Common myeloid progenitor, CD34-positive (primary cell): ENCODE data around the gene ZNF280D.

ENCODE experiments used
- CTCF ChIA-PET: fragments of 350-600 bp; sonication (Branson Sonifier 250); formaldehyde crosslinking; loops from one replicate; lab custom pipeline; 2021; ENCODE audit warnings: antibody characterized with exemption; lab: Charles Lee
- POLR2A ChIA-PET: fragments of 350-600 bp; sonication (Branson Sonifier 250); formaldehyde crosslinking; loops from one replicate; lab custom pipeline; 2021; ENCODE audit warnings: antibody characterized with exemption; lab: Charles Lee
- DNase-seq, 3 donors: peaks; one replicate each; pipeline versions ENCODE4 v3.0.0 to v3.0.0-alpha.2; 2013
- H3K27ac ChIP-seq, 2 experiments: 1 replicate in 1 of 2; 2 replicates in 1 of 2; pipeline ENCODE4 v1.7.0; 2013; ENCODE audit warnings: inconsistent platforms in 2 of 2, low read length in 2 of 2, mild to moderate bottlenecking in 2 of 2, low read depth in 1 of 2, moderate library complexity in 1 of 2; ENCODE audit not compliant: severe bottlenecking in 2 of 2, insufficient read depth in 1 of 2, poor library complexity in 1 of 2
- H3K27me3 ChIP-seq, 5 experiments: replicated peaks in 2 of 5; 1 replicate in 3 of 5; 2 replicates in 2 of 5; pipeline versions ENCODE4 v1.6.1 to v1.7.0; 2013; ENCODE audit warnings: low read length in 4 of 5, mild to moderate bottlenecking in 2 of 5, moderate library complexity in 2 of 5, inconsistent platforms in 1 of 5; ENCODE audit not compliant: insufficient read depth in 5 of 5, control insufficient read depth in 4 of 5
- H3K36me3 ChIP-seq, 4 experiments: 1 replicate in 2 of 4; 2 replicates in 2 of 4; pipeline versions ENCODE4 v1.6.1 to v1.7.0; 2013; ENCODE audit warnings: low read length in 3 of 4, control low read depth in 1 of 4, mild to moderate bottlenecking in 1 of 4; ENCODE audit not compliant: control insufficient read depth in 4 of 4, insufficient read depth in 4 of 4
- H3K4me1 ChIP-seq, 4 experiments: 1 replicate in 3 of 4; 2 replicates in 1 of 4; pipeline versions ENCODE4 v1.6.1 to v1.7.1; 2013; ENCODE audit warnings: low read length in 3 of 4, mild to moderate bottlenecking in 3 of 4, control low read depth in 1 of 4, inconsistent platforms in 1 of 4, moderate library complexity in 1 of 4; ENCODE audit not compliant: control insufficient read depth in 4 of 4, insufficient read depth in 4 of 4; ENCODE audit errors: control extremely low read depth in 1 of 4
- H3K4me3 ChIP-seq, 7 experiments: 1 replicate in 4 of 7; 2 replicates in 3 of 7; pipeline versions ENCODE4 v1.5.1 to v1.7.0; 2013; ENCODE audit warnings: mild to moderate bottlenecking in 7 of 7, low read length in 6 of 7, moderate library complexity in 6 of 7, inconsistent platforms in 2 of 7, low read depth in 2 of 7, control low read depth in 1 of 7; ENCODE audit not compliant: insufficient read depth in 4 of 7, control insufficient read depth in 1 of 7; ENCODE audit errors: extremely low read depth in 1 of 7
- H3K9me3 ChIP-seq, 5 experiments: 1 replicate in 4 of 5; 2 replicates in 1 of 5; pipeline versions ENCODE4 v1.6.1 to v1.7.1; 2013; ENCODE audit warnings: low read length in 4 of 5, mild to moderate bottlenecking in 2 of 5, inconsistent platforms in 1 of 5, low read depth in 1 of 5, moderate library complexity in 1 of 5; ENCODE audit not compliant: control insufficient read depth in 4 of 5, insufficient read depth in 2 of 5; ENCODE audit errors: control extremely low read depth in 1 of 5
- WGBS: methylation state at CpG from one replicate; pipeline ENCODE4 v1.1.5; 2013; ENCODE audit not compliant: insufficient coverage; 5-methylcytosine and 5-hydroxymethylcytosine counted together

Gene ZNF280D

DNA sequence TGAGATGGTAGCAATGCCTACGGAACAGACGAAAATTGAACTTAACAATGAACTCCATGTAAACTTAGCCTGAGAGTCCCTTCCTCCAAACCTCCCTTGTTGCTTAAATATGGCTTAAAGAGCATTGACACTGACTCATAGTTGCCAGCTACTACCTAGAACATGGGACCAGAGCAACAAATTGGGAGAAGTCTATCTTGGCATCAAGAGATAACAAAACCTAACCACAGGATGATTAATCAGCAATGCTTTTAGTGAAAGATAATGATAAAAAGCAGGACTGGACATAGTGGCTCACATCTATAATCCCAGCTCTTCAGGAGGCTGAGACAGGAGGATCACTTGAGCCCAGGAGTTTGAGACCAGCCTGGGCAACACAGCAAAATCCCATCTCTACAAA is 150.5 kb downstream of the ZNF280D start:
- Histone ChIP-seq H3K27ac (no peak overlapping the region), H3K36me3 (no peaks in the 10 kb centered on the region), H3K4me3 (no peak overlapping the region), H3K4me1 (no peaks in the 10 kb centered on the region), H3K9me3 (peaks cover 3 to 27% (median 12%) of the 10 kb centered on the region in 5 experiments), H3K27me3 (no peaks in the 10 kb centered on the region)
- POLR2A ChIA-PET: no interaction called here
- WGBS: 100% methylated on average over 2 of the region's 2 CpGs
- CTCF ChIA-PET: interaction anchor here (0.6 kb wide), 1 partner anchor 41 kb away, joined by 3 read pairs; no protein-coding TSS in a partner anchor
- DNase-seq: no peak
